ENCODE data around the gene CYP21A2.
"Not testable (repeated sequence)": the region's sequence is repeated elsewhere in the genome, so short reads cannot be mapped to it uniquely, and the experiment has no call there.

DNA sequence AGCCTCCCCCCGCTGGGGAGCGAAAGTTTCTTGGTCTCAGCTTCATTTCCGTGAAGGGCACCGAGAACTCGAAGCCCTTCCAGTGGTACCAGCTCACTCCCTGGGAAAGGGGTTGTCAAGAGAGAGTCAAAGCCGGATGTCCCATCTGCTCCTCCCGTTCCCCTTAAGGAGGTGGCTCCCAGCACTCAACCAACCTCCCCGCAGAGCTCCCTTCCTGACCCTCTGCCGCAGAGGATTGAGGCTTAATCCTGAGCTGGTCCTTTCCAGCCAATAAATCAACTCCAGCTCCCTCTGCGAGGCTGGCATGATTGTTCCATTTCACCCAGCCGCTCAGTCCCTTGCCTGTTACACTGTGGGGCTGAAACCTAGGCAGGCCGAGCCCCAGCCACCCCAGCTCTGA lies 29.6 kb upstream of the CYP21A2 start:
- TF ChIP-seq, protein P1, sequence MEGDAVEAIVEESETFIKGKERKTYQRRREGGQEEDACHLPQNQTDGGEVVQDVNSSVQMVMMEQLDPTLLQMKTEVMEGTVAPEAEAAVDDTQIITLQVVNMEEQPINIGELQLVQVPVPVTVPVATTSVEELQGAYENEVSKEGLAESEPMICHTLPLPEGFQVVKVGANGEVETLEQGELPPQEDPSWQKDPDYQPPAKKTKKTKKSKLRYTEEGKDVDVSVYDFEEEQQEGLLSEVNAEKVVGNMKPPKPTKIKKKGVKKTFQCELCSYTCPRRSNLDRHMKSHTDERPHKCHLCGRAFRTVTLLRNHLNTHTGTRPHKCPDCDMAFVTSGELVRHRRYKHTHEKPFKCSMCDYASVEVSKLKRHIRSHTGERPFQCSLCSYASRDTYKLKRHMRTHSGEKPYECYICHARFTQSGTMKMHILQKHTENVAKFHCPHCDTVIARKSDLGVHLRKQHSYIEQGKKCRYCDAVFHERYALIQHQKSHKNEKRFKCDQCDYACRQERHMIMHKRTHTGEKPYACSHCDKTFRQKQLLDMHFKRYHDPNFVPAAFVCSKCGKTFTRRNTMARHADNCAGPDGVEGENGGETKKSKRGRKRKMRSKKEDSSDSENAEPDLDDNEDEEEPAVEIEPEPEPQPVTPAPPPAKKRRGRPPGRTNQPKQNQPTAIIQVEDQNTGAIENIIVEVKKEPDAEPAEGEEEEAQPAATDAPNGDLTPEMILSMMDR (IDR thresholded peaks at IDR 0.05; ENCODE audit: low read length), result not testable (repeated sequence)
- TF ChIP-seq EZH2 (optimal IDR thresholded peaks at IDR 0.05; ENCODE audit: low read depth, low read length), result not testable (repeated sequence)
